ENCODE results near the gene ZNF814.

DNA sequence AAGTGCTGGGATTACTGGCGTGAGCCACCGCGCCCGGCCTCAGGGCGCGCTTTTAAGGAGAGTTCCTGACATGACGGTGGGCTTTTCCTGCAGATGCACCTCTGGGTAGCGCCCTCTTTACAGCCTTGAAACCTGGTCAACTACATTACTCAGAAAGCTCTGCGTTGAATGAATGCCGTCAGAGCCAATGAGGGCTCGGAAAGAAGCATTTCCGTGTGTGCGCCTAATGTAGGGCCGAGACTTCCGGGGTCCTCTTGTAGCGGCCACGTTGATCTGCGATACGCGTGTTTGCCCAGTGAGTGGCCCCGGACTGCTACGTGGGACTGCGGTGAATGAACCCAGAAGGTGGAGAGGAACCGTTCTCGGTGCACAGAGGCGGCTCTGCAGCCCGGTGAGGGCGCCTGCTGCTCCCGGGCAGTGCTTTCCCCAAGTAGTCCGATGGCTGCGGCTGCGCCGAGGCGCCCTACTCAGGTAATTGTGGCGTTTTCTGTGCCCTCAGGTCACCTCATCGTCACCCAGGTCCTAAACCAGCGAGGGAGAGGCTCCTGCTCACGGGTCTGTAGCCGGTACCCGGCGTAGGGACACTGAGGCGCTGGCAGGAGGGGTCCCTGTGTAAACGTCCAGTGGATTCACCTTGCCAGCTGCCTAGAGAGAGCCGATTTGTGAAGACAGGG lies 69.2 kb downstream of the ZNF814 start:
- TF ChIP-seq, protein P1, sequence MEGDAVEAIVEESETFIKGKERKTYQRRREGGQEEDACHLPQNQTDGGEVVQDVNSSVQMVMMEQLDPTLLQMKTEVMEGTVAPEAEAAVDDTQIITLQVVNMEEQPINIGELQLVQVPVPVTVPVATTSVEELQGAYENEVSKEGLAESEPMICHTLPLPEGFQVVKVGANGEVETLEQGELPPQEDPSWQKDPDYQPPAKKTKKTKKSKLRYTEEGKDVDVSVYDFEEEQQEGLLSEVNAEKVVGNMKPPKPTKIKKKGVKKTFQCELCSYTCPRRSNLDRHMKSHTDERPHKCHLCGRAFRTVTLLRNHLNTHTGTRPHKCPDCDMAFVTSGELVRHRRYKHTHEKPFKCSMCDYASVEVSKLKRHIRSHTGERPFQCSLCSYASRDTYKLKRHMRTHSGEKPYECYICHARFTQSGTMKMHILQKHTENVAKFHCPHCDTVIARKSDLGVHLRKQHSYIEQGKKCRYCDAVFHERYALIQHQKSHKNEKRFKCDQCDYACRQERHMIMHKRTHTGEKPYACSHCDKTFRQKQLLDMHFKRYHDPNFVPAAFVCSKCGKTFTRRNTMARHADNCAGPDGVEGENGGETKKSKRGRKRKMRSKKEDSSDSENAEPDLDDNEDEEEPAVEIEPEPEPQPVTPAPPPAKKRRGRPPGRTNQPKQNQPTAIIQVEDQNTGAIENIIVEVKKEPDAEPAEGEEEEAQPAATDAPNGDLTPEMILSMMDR (IDR thresholded peaks at IDR 0.05; ENCODE audit: low read length), result peak; percentile 13; the same call in 1 of the 2 replicates
- TF ChIP-seq EZH2 (optimal IDR thresholded peaks at IDR 0.05; ENCODE audit: low read depth, low read length) (no peak), EZH2phosphoT487 (IDR thresholded peaks at IDR 0.05; ENCODE audit: low read length) (no peak)
